H9 (cell line): ENCODE measurements around the gene RNF41. TPM values are rescaled to one million over a fixed set of nuclear protein-coding genes. Genes with fewer than 3 reads are reported as not detected.
"Not testable (repeated sequence)": the region's sequence is repeated elsewhere in the genome, so short reads cannot be mapped to it uniquely, and the experiment has no call there.

ENCODE experiments used
- DNase-seq: peaks from one replicate; pipeline ENCODE4 v3.0.0-alpha.2; 2017
- H2AFZ ChIP-seq: one replicate; pipeline ENCODE4 v1.6.1; 2013; ENCODE audit warnings: mild to moderate bottlenecking, low read length, control low read depth, moderate library complexity
- H2AK5ac ChIP-seq: 2 replicates; pipeline ENCODE4 v1.6.1; 2013; ENCODE audit warnings: low read length, control low read depth, mixed read lengths; ENCODE audit not compliant: insufficient read length
- H2BK120ac ChIP-seq: one replicate; pipeline ENCODE4 v1.6.1; 2013; ENCODE audit warnings: low read depth, mild to moderate bottlenecking, low read length, control low read depth, inconsistent platforms; ENCODE audit not compliant: poor library complexity, severe bottlenecking
- H2BK12ac ChIP-seq: 2 replicates; pipeline ENCODE4 v1.6.1; 2013; ENCODE audit warnings: low read length, control low read depth, mixed read lengths, low read depth; ENCODE audit not compliant: insufficient read length
- H2BK15ac ChIP-seq: 2 replicates; pipeline ENCODE4 v1.6.1; 2013; ENCODE audit warnings: low read depth, low read length, control low read depth
- H2BK20ac ChIP-seq: one replicate; pipeline ENCODE4 v1.6.1; 2013; ENCODE audit warnings: low read depth, mild to moderate bottlenecking, low read length, control low read depth, inconsistent platforms; ENCODE audit not compliant: poor library complexity, severe bottlenecking
- H2BK5ac ChIP-seq: 2 replicates; pipeline ENCODE4 v1.6.1; 2013; ENCODE audit warnings: low read length, control low read depth, mixed read lengths; ENCODE audit not compliant: insufficient read length
- H3K14ac ChIP-seq: 2 replicates; pipeline ENCODE4 v1.6.1; 2013; ENCODE audit warnings: low read length, control low read depth; ENCODE audit not compliant: insufficient read depth
- H3K18ac ChIP-seq: 2 replicates; pipeline ENCODE4 v1.6.1; 2013; ENCODE audit warnings: low read depth, mild to moderate bottlenecking, mixed read lengths, low read length, control low read depth; ENCODE audit not compliant: insufficient read length
- H3K23ac ChIP-seq: 2 replicates; pipeline ENCODE4 v1.6.1; 2013; ENCODE audit warnings: low read length, control low read depth, mixed read lengths, low read depth; ENCODE audit not compliant: insufficient read length
- H3K23me2 ChIP-seq: 2 replicates; pipeline ENCODE4 v1.6.1; 2013; ENCODE audit warnings: low read depth, mild to moderate bottlenecking, mixed read lengths, low read length, control low read depth; ENCODE audit not compliant: insufficient read length, poor library complexity, severe bottlenecking
- H3K27ac ChIP-seq: 2 replicates; pipeline ENCODE4 v1.5.1; 2013; ENCODE audit warnings: low read length, control low read depth, mixed read lengths, low read depth; ENCODE audit not compliant: insufficient read length
- H3K27me3 ChIP-seq: 2 replicates; pipeline ENCODE4 v1.6.1; 2013; ENCODE audit warnings: low read length, control low read depth, inconsistent platforms; ENCODE audit not compliant: insufficient read depth
- H3K4ac ChIP-seq: 2 replicates; pipeline ENCODE4 v1.6.1; 2013; ENCODE audit warnings: low read depth, mild to moderate bottlenecking, control low read depth, inconsistent platforms, low read length, moderate library complexity
- H3K4me1 ChIP-seq: 2 replicates; pipeline ENCODE4 v1.6.1; 2013; ENCODE audit warnings: low read length, control low read depth, inconsistent platforms; ENCODE audit not compliant: insufficient read depth
- H3K4me2 ChIP-seq: 2 replicates; pipeline ENCODE4 v1.6.1; 2013; ENCODE audit warnings: low read length, control low read depth, mixed read lengths; ENCODE audit not compliant: insufficient read length, insufficient read depth
- H3K56ac ChIP-seq: 2 replicates; pipeline ENCODE4 v1.6.1; 2013; ENCODE audit warnings: low read depth, mild to moderate bottlenecking, mixed read lengths, low read length, control low read depth; ENCODE audit not compliant: insufficient read length
- H3K79me1 ChIP-seq: 2 replicates; pipeline ENCODE4 v1.6.1; 2013; ENCODE audit warnings: low read depth, mild to moderate bottlenecking, moderate library complexity, low read length, control low read depth, inconsistent platforms; ENCODE audit not compliant: insufficient read depth, poor library complexity, severe bottlenecking
- H3K79me2 ChIP-seq: 2 replicates; pipeline ENCODE4 v1.6.1; 2013; ENCODE audit warnings: low read length, control low read depth, inconsistent platforms; ENCODE audit not compliant: insufficient read depth
- H3K9ac ChIP-seq: 2 replicates; pipeline ENCODE4 v1.6.1; 2013; ENCODE audit warnings: low read length, control low read depth, mixed read lengths; ENCODE audit not compliant: insufficient read length; ENCODE audit errors: extremely low read depth
- H3K9me3 ChIP-seq: one replicate; pipeline ENCODE4 v1.6.1; 2013; ENCODE audit warnings: low read depth, low read length, inconsistent platforms; ENCODE audit not compliant: control insufficient read depth
- H3T11ph ChIP-seq: one replicate; pipeline ENCODE4 v1.6.1; 2013; ENCODE audit warnings: mild to moderate bottlenecking, low read length, control low read depth, inconsistent platforms
- H4K20me1 ChIP-seq: one replicate; pipeline ENCODE4 v1.6.1; 2013; ENCODE audit not compliant: control insufficient read depth, insufficient read length, insufficient read depth
- H4K5ac ChIP-seq: 2 replicates; pipeline ENCODE4 v1.6.1; 2013; ENCODE audit warnings: low read depth, mild to moderate bottlenecking, mixed read lengths, low read length, control low read depth; ENCODE audit not compliant: insufficient read length
- H4K8ac ChIP-seq: replicated peaks from 2 replicates; pipeline ENCODE4 v1.6.1; 2013; ENCODE audit warnings: low read length, control low read depth, mixed read lengths, low read depth; ENCODE audit not compliant: insufficient read length
- H4K91ac ChIP-seq: 2 replicates; pipeline ENCODE4 v1.6.1; 2013; ENCODE audit warnings: low read depth, mild to moderate bottlenecking, moderate library complexity, mixed read lengths, low read length, control low read depth; ENCODE audit not compliant: insufficient read length
- H3K27ac Mint-ChIP-seq, 3 experiments: 2 replicates in 2 of 3; 3 replicates in 1 of 3; pipeline ENCODE4 v1.8.0; 2020 to 2021; ENCODE audit warnings: mixed read lengths in 3 of 3, mild to moderate bottlenecking in 1 of 3, moderate library complexity in 1 of 3
- H3K27me3 Mint-ChIP-seq: 2 replicates; pipeline ENCODE4 v1.8.0; 2021; ENCODE audit warnings: low read depth, mild to moderate bottlenecking, moderate library complexity, mixed read lengths
- H3K36me3 Mint-ChIP-seq, 3 experiments: 2 replicates in 2 of 3; 3 replicates in 1 of 3; pipeline ENCODE4 v1.8.0; 2020 to 2021; ENCODE audit warnings: low read depth in 3 of 3, mixed read lengths in 3 of 3; ENCODE audit not compliant: insufficient read depth in 1 of 3
- H3K4me1 Mint-ChIP-seq, 2 experiments: 2 replicates each; pipeline ENCODE4 v1.8.0; 2020; ENCODE audit warnings: mixed read lengths in 2 of 2
- H3K4me3 Mint-ChIP-seq, 2 experiments: 2 replicates in 1 of 2; 3 replicates in 1 of 2; pipeline ENCODE4 v1.8.0; 2020 to 2021; ENCODE audit warnings: mild to moderate bottlenecking in 2 of 2, mixed read lengths in 2 of 2, moderate library complexity in 1 of 2
- H3K9me3 Mint-ChIP-seq, 2 experiments: 2 replicates in 1 of 2; 3 replicates in 1 of 2; pipeline ENCODE4 v1.8.0; 2020; ENCODE audit warnings: mild to moderate bottlenecking in 2 of 2, mixed read lengths in 2 of 2, moderate library complexity in 1 of 2
- WGBS: extraction: QIAGEN DNeasy Blood & Tissue Kit; methylation state at CpG from one replicate; pipeline ENCODE4 v1.1.7; 2013; ENCODE audit warnings: missing lambda C conversion rate, low lambda C conversion rate, mixed read lengths; ENCODE audit not compliant: insufficient read length; ENCODE audit errors: extremely low coverage; 5-methylcytosine and 5-hydroxymethylcytosine counted together
- total RNA-seq: library from RNA; stranded (reverse); gene quantifications from 2 replicates; pipeline ENCODE4 v1.2.1, GENCODE V29; 2021

Gene RNF41
- total RNA-seq, 1 experiment from 2014 or later: 60.8 TPM

- H3K4me1 Mint-ChIP-seq: peaks cover 46 to 59% of the 10 kb centered on the region in 2 experiments
- not testable (repeated sequence) for H2BK15ac ChIP-seq, DNase-seq, H3K18ac ChIP-seq, H3K27me3 ChIP-seq, H3K14ac ChIP-seq, H2BK120ac ChIP-seq, H2BK5ac ChIP-seq, H3K23ac ChIP-seq, H3K79me2 ChIP-seq, H2BK12ac ChIP-seq, H3K56ac ChIP-seq, H3K9me3 ChIP-seq, H4K8ac ChIP-seq, H4K20me1 ChIP-seq, H3K79me1 ChIP-seq, H3K27ac ChIP-seq, H3T11ph ChIP-seq, H4K91ac ChIP-seq, H2AFZ ChIP-seq, H3K4ac ChIP-seq, H3K9me3 Mint-ChIP-seq, H2BK20ac ChIP-seq, H4K5ac ChIP-seq, H3K4me1 ChIP-seq, H3K4me2 ChIP-seq, H3K27me3 Mint-ChIP-seq, H3K9ac ChIP-seq, H2AK5ac ChIP-seq
- peak overlapping the region; percentile 93 to 96 for H3K4me3 Mint-ChIP-seq
- H3K27ac Mint-ChIP-seq: peak overlapping the region; percentile 96 to 99 (median 98)
- peaks cover 44 to 53% (median 48%) of the 10 kb centered on the region in 3 experiments for H3K36me3 Mint-ChIP-seq
- H3K23me2 ChIP-seq: peaks cover 23% of the 10 kb centered on the region
- WGBS: no CpG with 5 or more reads among the region's 21 CpGs
These were observed 65.1 kb downstream of the RNF41 start for GRCh38 chr12:56156464-56157200.
